ENCODE measurements around the gene DOCK9.

GRCh38 chr13:99014522-99014921 is 36.7 kb upstream of the DOCK9 start:
- TF ChIP-seq POLR2A (IDR thresholded peaks at IDR 0.05) (no peak), CTCF (IDR thresholded peaks at IDR 0.05) (no peak)

Data from prostate gland (tissue), 2 donors.